Activated naive CD4-positive, alpha-beta T cell treated with anti-CD3 and anti-CD28 coated beads, Interleukin-2, amount 50 U/mL, for 72 hours (primary cell): ENCODE results near the gene SCAMP2. TPM values are rescaled to one million over a fixed set of nuclear protein-coding genes. Genes with fewer than 3 reads are reported as not detected.
A peak's percentile ranks its signal among the peaks of the same experiment; 100 is the strongest.

Source experiments
- ATAC-seq, 2 donors: fragments of 150-1000 bp; cut with Tn5 transposase; 2 replicates each; pipeline ENCODE4 v1.10.0; 2021; ENCODE audit warnings: mild to moderate bottlenecking in 2 of 2, moderate library complexity in 2 of 2
- DNase-seq, 2 donors: peaks; one replicate each; pipeline ENCODE4 v3.0.0; 2021 to 2022; ENCODE audit warnings: low spot score in 2 of 2
- H3K27ac Mint-ChIP-seq, 2 donors: one replicate each; pipeline ENCODE4 v1.8.0; 2022; ENCODE audit warnings: mild to moderate bottlenecking in 2 of 2, mixed read lengths in 2 of 2
- H3K36me3 Mint-ChIP-seq, 2 donors: one replicate each; pipeline ENCODE4 v1.8.0; 2022; ENCODE audit warnings: mixed read lengths in 2 of 2
- H3K9me3 Mint-ChIP-seq, 2 donors: one replicate each; pipeline ENCODE4 v1.8.0; 2022; ENCODE audit warnings: mixed read lengths in 2 of 2
- total RNA-seq, 2 donors: library from RNA; stranded (reverse); gene quantifications; one replicate each; pipeline ENCODE4 v1.2.3, GENCODE V29; 2022

The SCAMP2 gene
- total RNA-seq, 2 donors from 2014 or later = 79.5 to 92.7 TPM

DNA sequence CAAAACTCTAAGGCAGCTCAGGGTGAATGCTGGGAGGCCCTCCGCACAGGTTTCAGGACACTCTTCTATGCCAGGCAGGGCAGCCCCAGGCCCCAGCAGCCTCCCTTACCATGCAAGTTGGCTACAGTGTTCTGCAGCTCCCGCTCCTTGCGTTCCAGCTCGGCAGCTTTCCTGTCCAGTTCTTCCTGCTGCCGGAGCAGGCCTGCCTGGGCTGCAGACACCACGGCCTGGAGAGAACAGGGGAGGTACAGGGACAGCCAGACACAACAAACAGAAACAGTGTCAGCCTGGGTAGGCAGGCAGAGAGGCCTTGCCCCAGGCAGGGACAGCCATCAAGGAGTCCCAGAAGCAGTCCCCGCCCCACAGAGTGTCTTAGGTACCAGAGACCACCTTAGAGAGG is 21.2 kb downstream of the SCAMP2 start:
- DNase-seq (no peak), ATAC-seq (no peak)
- Mint-ChIP-seq H3K9me3 (no peaks in the 10 kb centered on the region), H3K27ac (peak overlapping the region; percentile 45 to 66), H3K36me3 (peaks cover 0 to 13% of the 10 kb centered on the region in 2 donors)

DNA sequence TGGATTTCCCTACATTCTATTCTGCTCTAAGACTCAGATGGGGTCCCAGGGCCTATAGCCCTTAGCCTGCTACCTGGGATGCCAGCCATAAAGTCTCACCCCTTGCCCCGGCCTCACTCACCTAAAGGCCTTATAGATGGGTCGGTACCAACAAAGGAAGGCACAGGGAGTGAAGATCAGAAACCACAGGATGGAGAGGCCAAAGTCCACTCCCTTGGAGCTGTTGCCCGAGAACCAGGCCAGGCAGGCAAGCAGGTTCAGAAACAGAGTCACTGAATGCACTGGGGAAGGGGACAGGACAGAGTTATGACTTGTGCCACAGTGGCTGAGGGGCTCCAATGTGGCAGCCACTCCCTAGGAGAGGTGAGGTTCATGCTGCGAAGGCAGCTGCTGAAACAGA is 22.8 kb downstream of the SCAMP2 start:
- H3K36me3 Mint-ChIP-seq = peaks cover 0 to 13% of the 10 kb centered on the region in 2 donors
- no peak for ATAC-seq
- H3K27ac Mint-ChIP-seq = peak overlapping the region in 1 of 2 donors; percentile 44
- H3K9me3 Mint-ChIP-seq = no peaks in the 10 kb centered on the region
- no peak for DNase-seq

DNA sequence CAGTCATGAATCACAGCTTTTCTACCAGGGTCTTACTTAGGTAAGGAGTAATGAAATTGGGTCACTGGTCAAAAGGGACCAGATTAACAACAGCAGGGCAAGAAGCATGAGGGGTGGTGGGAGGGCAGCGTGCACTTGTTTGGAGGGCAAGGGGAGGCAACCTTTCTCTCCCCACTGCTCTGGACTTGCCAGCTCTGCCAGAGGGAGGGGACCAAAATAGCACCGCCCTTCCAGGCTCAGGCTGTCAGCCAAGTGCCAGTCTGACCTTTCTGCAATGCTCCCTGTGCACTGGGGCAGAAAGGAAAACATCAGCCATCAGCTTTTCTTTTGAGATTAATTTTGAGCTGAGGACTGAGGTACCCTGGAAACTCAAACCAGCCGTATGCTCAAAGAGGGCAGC is 25.7 kb downstream of the SCAMP2 start:
- DNase-seq (no peak), ATAC-seq (no peak)
- Mint-ChIP-seq H3K27ac (peak overlapping the region; percentile 16 to 47), H3K36me3 (peaks cover 0 to 13% of the 10 kb centered on the region in 2 donors), H3K9me3 (no peaks in the 10 kb centered on the region)

DNA sequence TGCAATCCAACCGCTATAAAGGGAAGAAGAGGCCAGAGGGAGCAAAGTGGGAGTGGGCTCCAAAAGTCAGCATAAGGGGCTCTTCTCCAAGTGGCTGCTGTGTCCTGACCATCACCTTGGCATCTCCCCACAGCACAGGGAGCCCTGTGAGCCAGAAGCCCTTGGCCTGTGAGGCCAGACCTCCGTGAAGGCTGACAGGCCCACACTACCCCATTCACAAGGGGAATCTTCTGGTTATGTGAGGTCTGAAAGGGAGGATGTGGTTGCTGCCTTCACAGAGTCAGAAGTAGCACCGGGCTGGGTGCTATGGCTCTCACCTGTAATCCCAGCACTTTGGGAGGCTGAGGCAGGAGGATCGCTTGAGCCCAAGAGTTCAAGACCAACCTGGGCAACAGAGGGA is 27.6 kb downstream of the SCAMP2 start:
- H3K9me3 Mint-ChIP-seq = no peaks in the 10 kb centered on the region
- DNase-seq (no peak), ATAC-seq (peak in 1 of 2 donors; percentile 27)
- H3K36me3 Mint-ChIP-seq = peaks cover 0 to 13% of the 10 kb centered on the region in 2 donors
- H3K27ac Mint-ChIP-seq = peak overlapping the region; percentile 70 to 88

DNA sequence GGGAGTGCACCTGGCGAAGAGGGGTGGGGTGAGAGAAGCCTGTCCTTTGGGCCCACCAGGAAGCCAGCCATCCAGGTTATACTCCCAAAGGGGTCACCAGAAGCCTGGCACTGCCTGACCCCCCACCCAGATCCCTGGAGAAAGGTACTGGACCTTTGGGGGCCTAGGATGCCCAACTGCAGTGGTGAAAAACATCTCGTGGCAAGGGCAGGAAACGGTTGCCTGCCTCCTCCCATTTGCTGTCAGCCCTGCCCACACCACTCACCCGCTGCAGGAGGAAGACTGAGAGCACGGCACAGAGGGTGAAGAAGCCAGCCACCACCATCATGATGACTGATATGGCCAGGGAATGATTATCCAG is 28.0 kb downstream of the SCAMP2 start:
- DNase-seq (peak; percentile 56 to 73), ATAC-seq (peak; percentile 40 to 65)
- peak overlapping the region; percentile 70 to 88 for H3K27ac Mint-ChIP-seq
- peaks cover 0 to 13% of the 10 kb centered on the region in 2 donors for H3K36me3 Mint-ChIP-seq
- H3K9me3 Mint-ChIP-seq = no peaks in the 10 kb centered on the region

DNA sequence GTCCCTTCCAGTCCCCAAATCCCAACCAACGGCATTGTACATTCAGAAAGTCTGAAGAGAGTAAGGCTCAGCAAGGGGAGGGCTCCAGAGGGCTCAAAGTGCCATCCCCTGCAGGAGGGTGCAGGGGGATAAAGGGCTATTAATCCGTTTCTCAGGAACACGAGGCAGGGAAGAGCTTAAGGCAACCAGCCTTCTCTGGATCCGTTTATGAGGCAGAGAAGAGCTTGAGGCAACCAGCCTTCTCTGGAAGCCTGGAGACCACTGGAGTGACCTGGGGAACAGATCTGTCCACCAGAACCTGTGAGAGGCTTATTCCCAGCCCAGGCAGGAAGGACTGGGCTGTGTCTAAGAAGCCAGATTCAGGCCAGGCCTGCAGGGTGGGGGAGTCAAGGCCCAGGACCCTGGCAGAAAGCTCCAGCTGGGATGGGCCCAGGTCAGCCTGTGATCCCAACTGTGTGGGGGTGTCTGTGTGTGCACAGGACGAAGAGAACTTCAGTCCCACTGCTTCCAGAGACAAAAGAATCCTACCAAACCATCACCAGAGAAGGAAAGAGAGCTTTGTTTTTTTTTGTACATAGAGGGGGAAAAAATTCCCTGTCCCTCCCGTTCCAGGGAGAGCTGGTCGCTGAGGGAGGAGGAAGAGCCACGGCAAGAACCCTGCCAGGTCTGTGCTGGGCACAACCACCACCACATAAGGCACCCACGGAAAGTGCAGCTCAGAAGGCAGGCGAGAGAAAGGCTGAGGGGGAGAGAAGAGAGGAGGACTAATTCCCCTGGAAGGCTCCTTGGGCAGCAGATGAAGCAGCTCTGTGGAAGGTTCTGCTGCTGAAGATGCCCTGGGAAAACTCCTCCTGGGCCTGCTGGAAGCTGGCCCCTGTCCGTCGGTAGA is 28.6 kb downstream of the SCAMP2 start:
- H3K36me3 Mint-ChIP-seq = peaks cover 0 to 13% of the 10 kb centered on the region in 2 donors
- H3K27ac Mint-ChIP-seq = peak overlapping the region; percentile 70 to 88
- DNase-seq = no peak
- no peaks in the 10 kb centered on the region for H3K9me3 Mint-ChIP-seq
- no peak for ATAC-seq

DNA sequence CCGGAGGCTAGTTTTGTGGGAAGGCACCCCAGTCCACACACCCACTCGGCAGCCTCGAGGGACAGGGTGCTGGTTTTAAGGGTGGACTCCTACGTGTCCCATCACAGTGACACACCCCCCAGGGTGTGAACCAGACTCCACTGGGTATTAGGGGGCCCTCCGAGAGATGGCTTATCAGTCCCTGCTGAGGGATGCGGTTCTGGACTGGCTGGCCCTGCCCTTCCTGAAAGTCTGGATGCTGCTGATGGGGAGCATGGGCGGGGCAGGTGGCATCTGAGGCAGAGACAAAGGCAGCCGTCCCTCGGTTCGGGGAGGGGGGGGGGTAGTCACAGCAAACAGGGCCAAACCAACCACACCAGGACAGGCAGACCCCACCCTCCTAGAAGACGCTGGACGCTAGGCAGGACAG is 29.3 kb downstream of the SCAMP2 start:
- no peak for ATAC-seq
- H3K9me3 Mint-ChIP-seq = no peaks in the 10 kb centered on the region
- peak overlapping the region in 1 of 2 donors; percentile 87 for H3K27ac Mint-ChIP-seq

DNA sequence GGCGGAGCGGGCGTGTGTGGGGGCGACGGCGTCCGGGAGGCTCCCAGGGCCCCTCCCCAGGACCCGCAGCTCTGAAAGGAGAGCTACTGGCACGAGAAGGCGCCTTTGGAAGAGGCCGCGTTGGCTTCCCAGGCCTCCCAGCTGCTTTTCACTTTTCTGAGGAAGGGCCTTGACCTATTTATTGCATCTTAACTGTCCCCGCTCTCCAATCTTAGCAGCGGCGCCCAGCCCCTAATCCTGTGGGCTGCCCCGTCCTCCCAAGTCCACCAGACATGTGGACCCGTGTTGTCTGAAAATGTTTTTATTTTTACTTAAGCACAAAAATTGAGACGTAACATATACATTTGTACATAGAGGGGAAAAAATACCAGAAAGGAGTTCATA is 29.7 kb downstream of the SCAMP2 start:
- ATAC-seq = no peak
- H3K9me3 Mint-ChIP-seq = no peaks in the 10 kb centered on the region
- peaks cover 0 to 12% of the 10 kb centered on the region in 2 donors for H3K36me3 Mint-ChIP-seq
- DNase-seq = no peak
- peak overlapping the region; percentile 87 to 94 for H3K27ac Mint-ChIP-seq

More for the DNA sequence above, 29.3 kb downstream of the SCAMP2 start:
- no peak for DNase-seq
- peaks cover 0 to 13% of the 10 kb centered on the region in 2 donors for H3K36me3 Mint-ChIP-seq

DNA sequence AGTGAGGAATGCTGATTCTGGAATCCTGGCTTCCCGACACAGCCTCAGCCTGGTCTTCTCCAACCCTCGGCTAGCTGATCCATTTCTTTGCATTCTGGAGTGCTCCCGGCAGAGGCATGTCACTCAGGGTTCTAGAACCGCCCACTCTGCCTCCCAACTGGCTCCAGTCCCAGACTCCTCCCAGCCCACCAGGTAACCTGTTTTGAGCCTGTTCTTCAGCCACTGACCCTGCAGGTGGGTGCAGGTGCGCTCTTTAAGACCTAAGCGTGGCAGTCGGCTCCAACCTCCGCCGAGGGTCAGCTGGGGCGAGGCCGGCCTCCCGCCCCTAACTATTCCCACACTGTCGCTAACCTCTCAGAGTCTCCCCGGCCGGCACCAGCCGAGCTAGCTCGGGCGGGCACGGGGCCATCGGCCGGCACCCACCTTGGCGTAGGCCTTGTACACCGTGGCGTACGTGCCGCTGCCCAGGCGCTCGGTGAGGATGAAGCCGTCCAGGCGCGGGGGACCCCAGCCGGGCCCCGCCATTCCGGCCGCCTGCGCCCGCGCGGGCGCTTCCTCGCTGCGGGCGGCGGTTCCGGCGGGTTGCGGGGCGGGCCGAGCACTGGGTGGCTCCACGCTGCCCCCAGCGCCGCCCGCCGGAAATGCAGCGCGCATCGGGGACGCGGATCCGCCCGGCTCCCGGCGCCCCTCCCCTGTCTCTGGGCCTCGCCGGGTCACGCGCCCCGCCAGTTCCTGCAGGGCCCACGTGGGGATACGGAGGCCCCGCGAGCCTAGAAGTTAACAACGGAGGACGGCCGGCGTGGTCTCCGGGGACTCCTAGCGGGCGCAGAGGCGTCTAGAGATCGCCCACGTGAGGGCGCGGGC is 30.4 kb downstream of the SCAMP2 start, which contains the start of gene ULK3:
ULK3 (minus strand) TSS at position 576 of the 864 bp plus-strand sequence; CDS start at position 525, 51 bp downstream.
- Mint-ChIP-seq H3K36me3 (peaks cover 0 to 5% of the 10 kb centered on the region in 2 donors), H3K27ac (peak within 1 kb of the TSS; percentile 87 to 94), H3K9me3 (no peaks in the 10 kb centered on the region)
- peak; percentile 93 to 97 for DNase-seq
- ATAC-seq = peak; percentile 84 to 90

DNA sequence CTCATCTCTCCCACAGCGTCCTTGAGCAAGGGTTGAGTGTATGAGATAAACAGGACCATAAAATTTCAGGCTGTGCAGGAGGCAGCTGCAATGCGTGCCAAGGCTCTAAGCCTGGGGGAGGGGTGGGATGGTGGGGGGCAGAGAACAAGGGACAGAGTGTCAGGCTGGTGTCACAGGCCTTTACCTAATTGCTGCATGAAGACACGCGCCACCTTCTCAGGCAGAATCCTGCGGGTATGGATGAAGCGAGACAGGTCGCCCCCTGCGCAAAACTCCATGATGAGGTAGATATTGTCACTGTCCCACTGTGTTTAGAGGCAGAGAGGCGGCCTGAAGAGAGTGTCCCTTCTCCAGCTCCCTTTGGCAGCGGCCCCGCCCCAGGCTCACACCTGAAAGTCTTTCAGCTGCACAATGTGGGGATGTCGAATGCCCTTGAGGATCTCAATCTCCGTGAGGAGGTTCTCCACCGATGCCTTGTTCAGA is 31.2 kb downstream of the SCAMP2 start:
- Mint-ChIP-seq H3K36me3 (no peaks in the 10 kb centered on the region), H3K9me3 (no peaks in the 10 kb centered on the region), H3K27ac (peak overlapping the region; percentile 70 to 87)
- ATAC-seq = no peak
- no peak for DNase-seq

DNA sequence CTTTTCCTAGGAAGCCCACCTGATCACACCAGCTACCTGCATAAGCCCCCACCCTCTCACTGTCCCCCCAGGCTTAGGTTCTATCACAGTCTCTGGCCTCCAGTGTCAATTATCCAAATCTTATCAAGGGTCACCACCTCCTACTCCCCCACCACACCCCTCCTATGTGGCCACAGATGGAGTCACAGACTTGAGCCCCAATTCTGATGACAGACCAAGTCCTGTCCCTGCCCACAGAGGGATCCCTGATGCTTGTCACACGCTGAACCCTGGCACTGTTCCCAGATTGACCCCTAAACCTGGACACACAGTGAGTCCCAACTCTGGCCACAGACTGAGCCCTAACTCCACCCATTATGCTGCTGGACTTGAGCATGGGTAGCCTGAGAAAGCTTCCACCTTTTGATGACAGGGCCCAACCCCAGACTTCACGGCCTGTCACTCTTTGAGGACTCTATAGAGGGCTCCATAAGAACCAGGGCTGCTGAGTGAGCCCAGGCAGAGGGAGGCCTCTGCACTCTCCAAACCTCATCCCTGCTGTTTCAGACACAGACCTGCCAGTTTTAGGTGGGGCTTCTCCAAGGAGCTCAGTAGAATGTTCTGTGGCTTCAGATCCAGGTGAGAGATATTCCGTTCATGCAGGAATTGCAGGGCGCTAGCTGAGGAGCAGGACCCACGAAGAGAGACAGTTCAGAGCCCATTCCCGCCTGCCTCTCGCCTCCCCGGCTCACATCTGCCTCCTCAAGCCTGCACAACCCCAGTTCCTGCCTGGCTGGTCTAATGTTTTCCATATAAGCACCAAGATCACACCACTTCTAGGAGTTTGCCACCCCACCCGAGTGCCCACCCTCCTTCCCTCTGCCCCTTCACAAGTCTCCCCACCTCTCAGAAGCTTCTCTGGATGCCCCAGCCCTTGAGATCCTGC is 32.1 kb downstream of the SCAMP2 start:
- Mint-ChIP-seq H3K27ac (peak overlapping the region; percentile 1 to 70), H3K36me3 (no peaks in the 10 kb centered on the region), H3K9me3 (no peaks in the 10 kb centered on the region)

DNA sequence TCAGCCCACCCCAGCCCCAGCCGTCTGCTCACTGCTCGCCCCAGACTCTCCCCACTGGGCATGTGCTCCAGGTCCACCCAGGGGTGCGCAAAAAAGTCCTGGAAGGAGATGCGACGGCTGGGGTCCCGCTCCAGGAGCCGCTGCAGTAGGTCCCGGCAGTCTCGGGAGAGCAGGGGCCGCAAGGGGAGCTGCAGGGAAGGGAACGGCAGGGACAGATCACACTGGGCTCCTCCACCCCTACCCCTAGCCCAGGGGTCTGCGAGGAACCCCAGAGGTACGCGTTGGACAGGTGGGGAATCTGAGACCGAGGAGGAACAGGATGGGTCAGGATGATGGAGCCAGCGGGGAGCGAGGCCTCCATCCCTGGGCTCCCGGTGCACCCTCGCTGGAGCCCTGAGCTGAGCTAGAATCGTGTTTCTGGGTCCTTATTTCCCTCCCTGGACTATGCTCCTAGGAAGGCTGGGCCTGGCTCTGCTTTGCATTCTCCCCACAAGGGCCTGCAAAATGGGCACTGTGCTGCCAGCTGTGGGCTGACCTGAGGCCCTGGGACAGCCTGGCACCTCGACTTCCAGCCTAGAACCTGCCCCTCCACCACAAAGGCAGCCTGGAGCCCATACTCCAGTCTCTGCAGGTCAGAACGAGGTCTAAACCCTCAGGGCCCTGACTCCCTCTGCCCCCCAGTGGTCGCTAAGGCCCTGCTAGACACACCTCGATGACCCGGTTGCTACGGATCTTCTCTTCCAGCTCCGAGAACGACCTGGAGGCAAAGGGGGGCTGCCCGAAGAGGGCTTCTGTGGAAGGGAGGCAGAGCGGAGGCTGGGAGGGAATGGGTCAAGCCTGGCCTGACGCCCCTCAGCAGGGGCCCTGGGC is 33.4 kb downstream of the SCAMP2 start:
- H3K36me3 Mint-ChIP-seq = peaks cover 0 to 5% of the 10 kb centered on the region in 2 donors
- no peak for DNase-seq
- no peaks in the 10 kb centered on the region for H3K9me3 Mint-ChIP-seq
- no peak for ATAC-seq
- H3K27ac Mint-ChIP-seq = peak overlapping the region in 1 of 2 donors; percentile 1

More for the DNA sequence above, 32.1 kb downstream of the SCAMP2 start:
- ATAC-seq = no peak
- no peak for DNase-seq

DNA sequence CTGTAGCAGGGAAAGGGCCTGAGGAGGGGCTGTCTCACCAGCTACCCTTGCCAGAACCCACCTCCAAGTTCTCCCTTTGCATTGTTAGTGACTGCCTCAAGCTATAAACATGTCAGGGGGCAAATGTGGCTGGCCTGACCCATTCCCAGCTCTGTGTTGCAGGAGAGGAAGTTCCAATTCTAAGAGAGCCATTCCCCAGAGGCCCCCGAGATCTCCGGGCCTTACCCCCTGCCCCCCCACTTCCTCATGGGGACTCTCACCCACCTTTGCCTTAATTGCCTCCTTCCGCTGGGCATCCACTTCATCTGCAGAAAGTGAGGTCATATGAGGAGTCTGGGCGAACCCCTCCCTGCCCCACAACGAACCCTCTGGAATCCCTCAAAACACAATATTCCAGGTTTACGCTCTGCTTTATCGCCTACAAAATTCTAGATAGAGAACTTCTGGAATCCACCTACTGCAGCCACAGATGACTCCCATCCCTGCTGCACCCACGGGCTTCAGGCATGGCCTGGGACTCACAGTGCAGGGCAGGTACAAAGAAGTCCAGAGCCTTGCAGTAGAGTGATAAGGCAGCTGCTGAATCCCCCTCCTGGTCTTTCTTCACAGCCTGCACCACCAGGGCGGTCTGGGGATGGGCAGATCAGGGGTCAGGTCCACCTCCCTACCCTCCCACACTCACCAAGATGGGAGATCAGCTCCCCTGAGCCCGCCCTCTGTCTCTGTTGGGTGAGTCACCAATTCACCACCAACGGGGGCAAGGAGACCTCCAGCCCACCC is 34.2 kb downstream of the SCAMP2 start:
- no peak for ATAC-seq
- DNase-seq = no peak
- H3K9me3 Mint-ChIP-seq = no peaks in the 10 kb centered on the region
- peak overlapping the region in 1 of 2 donors; percentile 72 for H3K27ac Mint-ChIP-seq
- peaks cover 0 to 5% of the 10 kb centered on the region in 2 donors for H3K36me3 Mint-ChIP-seq

DNA sequence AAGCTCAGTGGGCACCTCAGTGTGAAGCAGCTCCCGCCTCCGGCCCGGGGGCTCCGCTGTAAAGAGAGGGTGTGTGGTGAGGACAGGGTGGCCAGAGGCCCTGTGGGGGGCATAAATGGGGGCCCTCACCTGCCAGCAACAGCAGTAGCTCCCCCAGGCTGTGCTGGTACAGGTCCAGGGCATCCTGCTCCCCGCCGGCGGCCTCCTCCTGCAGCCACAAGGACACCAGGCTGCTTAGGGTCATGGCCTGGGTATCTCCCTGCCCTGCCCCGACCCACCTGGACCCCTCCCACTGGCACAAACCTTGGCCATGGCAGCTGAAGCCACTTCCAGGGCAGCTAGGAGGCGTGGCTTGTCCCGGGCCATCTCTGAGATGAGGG is 35.0 kb downstream of the SCAMP2 start:
- ATAC-seq = no peak
- Mint-ChIP-seq H3K36me3 (peaks cover 0 to 5% of the 10 kb centered on the region in 2 donors), H3K9me3 (no peaks in the 10 kb centered on the region), H3K27ac (no peak overlapping the region)
- DNase-seq = no peak
